ENCODE measurements around the gene MEIOSIN.

DNA sequence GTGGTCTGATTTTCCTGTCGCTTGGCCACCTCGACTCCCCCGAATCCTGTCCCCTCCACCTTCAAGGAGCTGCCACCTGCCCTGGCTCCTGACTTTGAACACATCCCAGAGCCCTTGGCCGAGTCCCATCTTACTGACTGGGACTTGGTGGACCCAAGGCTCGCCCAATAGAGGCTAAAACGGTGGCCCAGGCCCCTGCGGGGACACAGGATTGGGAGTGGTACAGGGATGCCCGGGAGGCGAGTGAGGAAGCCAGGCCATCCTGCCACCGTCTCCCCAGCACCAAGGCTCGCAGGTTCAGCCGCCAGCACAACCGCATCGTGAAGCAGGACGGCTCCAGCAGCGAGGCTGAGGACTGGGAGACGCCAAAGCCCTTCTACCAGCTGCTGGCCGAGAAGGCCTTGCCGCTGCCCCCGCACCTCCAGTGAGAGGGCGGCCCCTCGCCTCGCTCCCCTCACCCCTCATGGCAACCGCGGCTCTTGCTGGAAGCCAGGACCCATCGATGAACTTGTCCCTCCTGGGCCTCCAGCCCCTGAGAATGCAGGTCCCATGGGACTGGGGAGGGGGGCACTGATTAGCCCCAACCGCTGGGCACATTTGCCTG is 30.6 kb downstream of the MEIOSIN start:
- no peak for TF ChIP-seq ZNF274 (IDR thresholded peaks at IDR 0.05; ENCODE audit: low read depth, low read length)
- no peak for TF ChIP-seq YY1 (IDR thresholded peaks at IDR 0.05; ENCODE audit: insufficient read depth, insufficient read length)
- no peak for TF ChIP-seq SUZ12 (IDR thresholded peaks at IDR 0.05; ENCODE audit: extremely low read depth, insufficient read depth, insufficient read length)
